ENCODE results near the gene S100A5.

DNA sequence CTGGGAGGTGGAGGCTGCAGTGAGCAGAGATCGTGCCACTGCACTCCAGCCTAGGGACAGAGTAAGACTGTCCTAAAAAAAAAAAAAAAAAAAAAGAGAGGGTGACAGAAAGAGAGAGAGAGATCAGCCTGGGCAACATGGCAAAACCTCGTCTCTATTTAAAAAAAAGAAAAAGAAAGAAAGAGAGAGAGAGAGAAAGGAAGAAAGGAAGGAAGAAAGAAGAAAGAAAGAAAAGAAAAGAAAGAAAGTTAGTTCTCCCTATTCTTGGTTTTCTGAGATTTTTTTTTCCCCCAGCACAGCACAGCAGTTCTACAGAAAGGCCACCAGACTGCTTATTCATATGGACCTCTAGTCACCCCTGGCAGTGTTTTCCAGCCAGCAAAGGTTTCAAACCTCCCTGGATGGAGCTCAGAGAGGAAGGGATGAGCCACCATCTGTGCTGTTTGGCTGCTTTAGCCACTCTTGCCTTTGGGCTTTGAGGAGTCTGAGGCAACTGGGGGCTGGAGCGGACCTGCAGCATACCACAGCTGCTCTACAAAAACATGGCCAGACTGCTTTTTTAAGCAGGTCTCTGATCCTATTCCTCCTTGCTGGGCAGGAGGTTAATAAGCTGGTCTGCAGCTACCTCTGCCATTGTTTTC is 15.5 kb downstream of the S100A5 start:
- TF ChIP-seq, protein P1, sequence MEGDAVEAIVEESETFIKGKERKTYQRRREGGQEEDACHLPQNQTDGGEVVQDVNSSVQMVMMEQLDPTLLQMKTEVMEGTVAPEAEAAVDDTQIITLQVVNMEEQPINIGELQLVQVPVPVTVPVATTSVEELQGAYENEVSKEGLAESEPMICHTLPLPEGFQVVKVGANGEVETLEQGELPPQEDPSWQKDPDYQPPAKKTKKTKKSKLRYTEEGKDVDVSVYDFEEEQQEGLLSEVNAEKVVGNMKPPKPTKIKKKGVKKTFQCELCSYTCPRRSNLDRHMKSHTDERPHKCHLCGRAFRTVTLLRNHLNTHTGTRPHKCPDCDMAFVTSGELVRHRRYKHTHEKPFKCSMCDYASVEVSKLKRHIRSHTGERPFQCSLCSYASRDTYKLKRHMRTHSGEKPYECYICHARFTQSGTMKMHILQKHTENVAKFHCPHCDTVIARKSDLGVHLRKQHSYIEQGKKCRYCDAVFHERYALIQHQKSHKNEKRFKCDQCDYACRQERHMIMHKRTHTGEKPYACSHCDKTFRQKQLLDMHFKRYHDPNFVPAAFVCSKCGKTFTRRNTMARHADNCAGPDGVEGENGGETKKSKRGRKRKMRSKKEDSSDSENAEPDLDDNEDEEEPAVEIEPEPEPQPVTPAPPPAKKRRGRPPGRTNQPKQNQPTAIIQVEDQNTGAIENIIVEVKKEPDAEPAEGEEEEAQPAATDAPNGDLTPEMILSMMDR (IDR thresholded peaks at IDR 0.05): no peak
- TF ChIP-seq POLR2A (IDR thresholded peaks at IDR 0.05): no peak

Measured in body of pancreas (tissue), 4 donors.